Loucy (cell line): ENCODE results near the gene CGA.

Experiments
- H2AFZ ChIP-seq: fragments of 200-600 bp; sonication (generic); 2 replicates; pipeline ENCODE4 v1.6.0; 2016; ENCODE audit warnings: antibody characterized with exemption, mild to moderate bottlenecking, low read length, moderate library complexity
- H3F3A ChIP-seq: fragments of 200-600 bp; 2 replicates; pipeline ENCODE4 v1.6.0; 2016; ENCODE audit warnings: antibody characterized with exemption, low read depth, mild to moderate bottlenecking
- H3K27me3 ChIP-seq: fragments of 200-600 bp; sonication (generic); 2 replicates; pipeline ENCODE4 v1.6.1; 2014; ENCODE audit warnings: low read length, mild to moderate bottlenecking; ENCODE audit not compliant: insufficient read depth, poor library complexity, severe bottlenecking
- H3K36me3 ChIP-seq: fragments of 200-600 bp; sonication (generic); 2 replicates; pipeline ENCODE4 v1.6.1; 2016; ENCODE audit warnings: low read length; ENCODE audit not compliant: insufficient read depth
- H3K4me1 ChIP-seq: fragments of 200-600 bp; sonication (generic); 2 replicates; pipeline ENCODE4 v1.5.1; 2014; ENCODE audit warnings: low read length, mild to moderate bottlenecking; ENCODE audit not compliant: insufficient read depth, poor library complexity, severe bottlenecking
- H3K4me2 ChIP-seq: fragments of 200-600 bp; sonication (generic); 2 replicates; pipeline ENCODE4 v1.6.0; 2014; ENCODE audit warnings: antibody characterized with exemption, low read length, low read depth, mild to moderate bottlenecking; ENCODE audit not compliant: poor library complexity, severe bottlenecking
- H3K4me3 ChIP-seq: fragments of 200-600 bp; sonication (generic); 2 replicates; pipeline ENCODE4 v1.5.1; 2014; ENCODE audit warnings: low read length, mild to moderate bottlenecking, mixed read lengths; ENCODE audit not compliant: poor library complexity, severe bottlenecking
- H3K79me2 ChIP-seq: fragments of 200-600 bp; sonication (generic); 2 replicates; pipeline ENCODE4 v1.6.1; 2014; ENCODE audit warnings: low read length; ENCODE audit not compliant: insufficient read depth
- H3K9ac ChIP-seq: fragments of 200-600 bp; sonication (generic); 2 replicates; pipeline ENCODE4 v1.6.0; 2014; ENCODE audit warnings: mild to moderate bottlenecking, low read depth, low read length, moderate library complexity; ENCODE audit not compliant: poor library complexity, severe bottlenecking
- H3K9me2 ChIP-seq: fragments of 200-600 bp; sonication (generic); replicated peaks from 2 replicates; pipeline ENCODE4 v1.6.1; 2016; ENCODE audit warnings: low read depth, low read length, mixed read lengths
- H3K9me3 ChIP-seq: fragments of 200-600 bp; sonication (generic); 2 replicates; pipeline ENCODE4 v1.6.1; 2014; ENCODE audit warnings: mild to moderate bottlenecking, antibody characterized with exemption, low read length, low read depth; ENCODE audit not compliant: insufficient read depth
- H4K20me1 ChIP-seq: fragments of 200-600 bp; sonication (generic); 2 replicates; pipeline ENCODE4 v1.6.0; 2014; ENCODE audit warnings: antibody characterized with exemption, low read length, mild to moderate bottlenecking; ENCODE audit not compliant: insufficient read depth, poor library complexity, severe bottlenecking
- CTCF ChIP-seq: fragments of 200-600 bp; sonication (generic); conservative IDR thresholded peaks from 2 replicates; pipeline ENCODE4 v1.5.1; 2014; ENCODE audit warnings: mild to moderate bottlenecking, antibody characterized with exemption, low read length
- EZH2phosphoT487 ChIP-seq: fragments of 200-600 bp; IDR thresholded peaks from 2 replicates; pipeline ENCODE4 v1.6.1; 2018; ENCODE audit warnings: antibody characterized with exemption, mild to moderate bottlenecking, moderate library complexity, borderline replicate concordance

CGA gene

DNA sequence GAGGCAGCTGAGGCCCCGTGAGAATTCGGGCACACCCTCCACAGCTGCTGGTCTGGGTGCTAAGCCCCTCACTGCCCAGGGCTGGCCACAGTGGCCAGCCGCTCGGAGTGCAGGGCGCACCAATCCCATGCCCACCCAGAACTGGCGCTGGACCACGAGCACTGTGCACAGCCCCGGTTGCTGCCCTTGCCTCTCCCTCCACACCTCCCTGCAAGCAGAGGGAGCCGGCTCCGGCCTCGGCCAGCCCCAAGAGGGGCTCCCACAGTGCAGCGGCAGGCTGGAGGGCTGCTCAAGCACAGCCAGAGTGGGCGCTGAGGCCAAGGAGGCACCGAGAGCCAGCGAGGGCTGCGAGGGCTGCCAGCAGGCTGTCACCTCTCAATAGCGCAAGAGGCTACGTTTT, 35.0 kb downstream of the CGA start:
- Histone ChIP-seq H3K9me2 (no peaks in the 10 kb centered on the region), H3K9ac (no peak overlapping the region), H3K4me2 (no peak overlapping the region), H2AFZ (no peak overlapping the region), H3K36me3 (no peaks in the 10 kb centered on the region), H3F3A (no peaks in the 10 kb centered on the region), H3K27me3 (no peaks in the 10 kb centered on the region), H3K79me2 (no peaks in the 10 kb centered on the region), H3K9me3 (no peaks in the 10 kb centered on the region), H4K20me1 (no peaks in the 10 kb centered on the region), H3K4me3 (no peak overlapping the region), H3K4me1 (no peaks in the 10 kb centered on the region)
- TF ChIP-seq EZH2phosphoT487 (no peak), CTCF (no peak)

DNA sequence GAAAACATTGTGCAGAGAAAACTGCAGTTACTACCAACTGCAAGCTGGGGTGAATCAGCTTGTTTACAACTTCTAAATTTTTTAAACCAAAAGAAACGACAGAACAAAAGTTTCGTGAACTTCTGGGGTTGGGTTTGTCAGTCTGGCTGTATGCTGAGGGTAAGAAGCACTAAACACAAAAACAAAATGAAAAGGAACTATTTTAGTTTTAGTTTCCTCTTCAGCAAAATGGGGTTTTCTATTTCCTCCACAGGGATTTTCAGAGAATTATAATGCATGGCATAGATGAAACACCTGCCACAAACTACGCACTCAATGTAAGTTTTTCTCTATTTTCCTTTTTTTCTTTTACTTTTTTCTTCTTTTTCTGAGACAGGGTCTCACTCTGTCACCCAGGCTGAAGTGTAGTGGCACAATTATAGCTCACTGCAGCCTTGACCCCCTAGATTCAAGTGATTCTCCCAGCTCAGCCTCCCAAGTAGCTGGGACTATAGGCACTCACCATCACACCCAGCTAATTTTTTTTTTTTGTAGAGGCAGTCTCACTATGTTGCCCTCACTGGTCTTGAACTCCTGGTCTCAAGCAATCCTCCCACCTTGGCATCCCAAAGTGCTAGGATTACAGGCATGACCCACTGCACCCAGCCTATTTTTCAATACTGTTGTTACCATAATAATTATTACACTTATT, 40.6 kb downstream of the CGA start:
- no peak overlapping the region for H3K4me2 ChIP-seq
- no peak overlapping the region for H2AFZ ChIP-seq

GRCh38 chr6:87053312-87053711, 41.6 kb downstream of the CGA start:
- no peak overlapping the region for H3K4me2 ChIP-seq
- no peak for TF ChIP-seq EZH2phosphoT487
- TF ChIP-seq CTCF, result no peak
- no peak overlapping the region for H3K4me3 ChIP-seq
- no peaks in the 10 kb centered on the region for H4K20me1 ChIP-seq
- no peaks in the 10 kb centered on the region for H3F3A ChIP-seq
- no peaks in the 10 kb centered on the region for H3K27me3 ChIP-seq
- no peaks in the 10 kb centered on the region for H3K9me2 ChIP-seq
- no peaks in the 10 kb centered on the region for H3K79me2 ChIP-seq
- no peak overlapping the region for H3K9ac ChIP-seq
- H2AFZ ChIP-seq, result no peak overlapping the region
- H3K36me3 ChIP-seq, result no peaks in the 10 kb centered on the region
- H3K9me3 ChIP-seq, result no peaks in the 10 kb centered on the region
- no peaks in the 10 kb centered on the region for H3K4me1 ChIP-seq

More for the DNA sequence above, 40.6 kb downstream of the CGA start:
- no peaks in the 10 kb centered on the region for H3K27me3 ChIP-seq
- H3K9me3 ChIP-seq, result no peaks in the 10 kb centered on the region
- H3K4me3 ChIP-seq, result no peak overlapping the region
- H3K9me2 ChIP-seq, result no peaks in the 10 kb centered on the region
- H3K36me3 ChIP-seq, result no peaks in the 10 kb centered on the region
- H3K4me1 ChIP-seq, result no peaks in the 10 kb centered on the region
- no peaks in the 10 kb centered on the region for H3F3A ChIP-seq
- H3K9ac ChIP-seq, result no peak overlapping the region
- TF ChIP-seq CTCF (no peak), EZH2phosphoT487 (no peak)
- H4K20me1 ChIP-seq, result no peaks in the 10 kb centered on the region
- H3K79me2 ChIP-seq, result no peaks in the 10 kb centered on the region
